H1 (cell line): ENCODE results near the gene ALK. TPM values are rescaled to one million over a fixed set of nuclear protein-coding genes. Genes with fewer than 3 reads are reported as not detected.

Source experiments
- CTCF ChIA-PET: fragments of 300-600 bp; sonication (Branson Sonifier 250); formaldehyde crosslinking; loops from one replicate; lab custom pipeline; 2021; ENCODE audit not compliant: partially characterized antibody; lab: Charles Lee
- POLR2A ChIA-PET: fragments of 300-600 bp; sonication (Branson Sonifier 250); formaldehyde crosslinking; loops from one replicate; lab custom pipeline; 2021; ENCODE audit warnings: inconsistent platforms; ENCODE audit not compliant: partially characterized antibody; lab: Charles Lee
- DNase-seq, 2 experiments: peaks; one replicate each; pipeline versions ENCODE4 v3.0.0 to v3.0.0-alpha.2; 2010 to 2022; ENCODE audit warnings: low spot score in 2 of 2, low read depth in 1 of 2, mixed read lengths in 1 of 2
- FAIRE-seq: peaks from 2 replicates; lab custom pipeline; 2011; peaks lifted over from hg19 to GRCh38; lab: Jason Lieb, UNC
- H2AFZ ChIP-seq: 2 replicates; pipeline ENCODE4 v1.8.1; 2012; ENCODE audit warnings: low read length, inconsistent platforms
- H2AK5ac ChIP-seq: 2 replicates; pipeline ENCODE4 v1.6.1; 2013; ENCODE audit warnings: low read depth, low read length
- H2BK120ac ChIP-seq: replicated peaks from 2 replicates; pipeline ENCODE3; 2013; ENCODE audit warnings: low read depth, low read length, inconsistent platforms
- H2BK12ac ChIP-seq: 2 replicates; pipeline ENCODE4 v1.6.1; 2013; ENCODE audit warnings: low read depth, low read length
- H2BK15ac ChIP-seq: 2 replicates; pipeline ENCODE4 v1.6.1; 2013; ENCODE audit warnings: low read length
- H2BK20ac ChIP-seq: 2 replicates; pipeline ENCODE4 v1.6.1; 2013; ENCODE audit warnings: low read length
- H2BK5ac ChIP-seq: 2 replicates; pipeline ENCODE4 v1.6.1; 2013; ENCODE audit warnings: low read depth, low read length
- H3K14ac ChIP-seq: 2 replicates; pipeline ENCODE4 v1.6.1; 2013; ENCODE audit warnings: inconsistent platforms; ENCODE audit not compliant: insufficient read length
- H3K18ac ChIP-seq: 2 replicates; pipeline ENCODE4 v1.6.1; 2013; ENCODE audit warnings: low read length; ENCODE audit errors: extremely low read depth
- H3K23ac ChIP-seq: 2 replicates; pipeline ENCODE4 v1.6.1; 2013; ENCODE audit warnings: inconsistent platforms; ENCODE audit not compliant: insufficient read length
- H3K23me2 ChIP-seq: 2 replicates; pipeline ENCODE4 v1.6.1; 2013; ENCODE audit warnings: low read depth, low read length
- H3K27ac ChIP-seq: 2 replicates; pipeline ENCODE4 v1.6.1; 2011; ENCODE audit warnings: low read depth, low read length, inconsistent platforms
- H3K27me3 ChIP-seq, 4 experiments: replicated peaks in 1 of 4; 1 replicate in 1 of 4; 2 replicates in 3 of 4; pipeline versions ENCODE4 v1.6.1 to v1.8.1; 2011 to 2013; ENCODE audit warnings: low read length in 3 of 4, mild to moderate bottlenecking in 3 of 4, inconsistent platforms in 2 of 4, mixed read lengths in 2 of 4, moderate library complexity in 1 of 4; ENCODE audit not compliant: control insufficient read depth in 3 of 4, insufficient read depth in 3 of 4; ENCODE audit errors: extremely low read depth in 1 of 4
- H3K36me3 ChIP-seq, 4 experiments: 2 replicates each; pipeline versions ENCODE4 v1.6.1 to v1.8.1; 2011 to 2013; ENCODE audit warnings: mild to moderate bottlenecking in 4 of 4, low read length in 3 of 4, moderate library complexity in 2 of 4, control low read depth in 1 of 4, inconsistent platforms in 1 of 4; ENCODE audit not compliant: insufficient read depth in 4 of 4, control insufficient read depth in 2 of 4
- H3K4ac ChIP-seq: replicated peaks from 2 replicates; pipeline ENCODE3; 2013; ENCODE audit warnings: low read length, low read depth, mixed read lengths, inconsistent platforms; ENCODE audit not compliant: insufficient read length
- H3K4me1 ChIP-seq, 4 experiments: replicated peaks in 1 of 4; 1 replicate in 1 of 4; 2 replicates in 3 of 4; pipeline versions ENCODE4 v1.6.1 to v1.8.1; 2011 to 2013; ENCODE audit warnings: low read length in 3 of 4, inconsistent platforms in 2 of 4, mixed read lengths in 1 of 4; ENCODE audit not compliant: insufficient read depth in 4 of 4, control insufficient read depth in 3 of 4
- H3K4me2 ChIP-seq, 2 experiments: 2 replicates each; pipeline versions ENCODE4 v1.6.1 to v1.8.1; 2011 to 2013; ENCODE audit warnings: low read depth in 2 of 2, low read length in 2 of 2, control low read depth in 1 of 2, inconsistent platforms in 1 of 2, mild to moderate bottlenecking in 1 of 2; ENCODE audit not compliant: insufficient read depth in 1 of 2
- H3K4me3 ChIP-seq, 4 experiments: fragments of 200-600, 300-600 bp in 1 of 4; sonication (generic), shearing (Covaris generic), sonication (Bioruptor Twin) in 1 of 4; 2 replicates each; pipeline versions ENCODE4 v1.5.1 to v1.8.1; 2011 to 2016; ENCODE audit warnings: low read length in 4 of 4, low read depth in 3 of 4, control low read depth in 2 of 4, inconsistent platforms in 2 of 4, mild to moderate bottlenecking in 2 of 4, mixed read lengths in 1 of 4, moderate library complexity in 1 of 4; ENCODE audit not compliant: insufficient read depth in 2 of 4; ENCODE audit errors: extremely low read depth in 1 of 4
- H3K56ac ChIP-seq: replicated peaks from 2 replicates; pipeline ENCODE3; 2013; ENCODE audit warnings: low read depth, mild to moderate bottlenecking, mixed read lengths, low read length, inconsistent platforms; ENCODE audit not compliant: insufficient read length
- H3K79me1 ChIP-seq: 2 replicates; pipeline ENCODE4 v1.6.1; 2013; ENCODE audit warnings: low read depth, low read length, control low read depth
- H3K79me2 ChIP-seq, 2 experiments: 2 replicates each; pipeline versions ENCODE4 v1.6.1 to v1.8.1; 2012 to 2013; ENCODE audit warnings: low read length in 2 of 2, mild to moderate bottlenecking in 2 of 2, inconsistent platforms in 1 of 2; ENCODE audit not compliant: insufficient read depth in 2 of 2, control insufficient read depth in 1 of 2
- H3K9ac ChIP-seq, 4 experiments: replicated peaks in 1 of 4; 1 replicate in 1 of 4; 2 replicates in 3 of 4; pipeline versions ENCODE4 v1.6.1 to v1.8.1; 2011 to 2013; ENCODE audit warnings: low read depth in 3 of 4, low read length in 3 of 4, control low read depth in 2 of 4, mild to moderate bottlenecking in 2 of 4, moderate library complexity in 2 of 4, inconsistent platforms in 1 of 4; ENCODE audit errors: extremely low read depth in 1 of 4
- H3K9me3 ChIP-seq, 2 experiments: 2 replicates each; pipeline versions ENCODE4 v1.6.1 to v1.8.1; 2012 to 2013; ENCODE audit warnings: mild to moderate bottlenecking in 2 of 2, moderate library complexity in 2 of 2, control low read depth in 1 of 2, inconsistent platforms in 1 of 2, low read depth in 1 of 2, low read length in 1 of 2, mixed read lengths in 1 of 2; ENCODE audit not compliant: insufficient read depth in 2 of 2
- H4K20me1 ChIP-seq, 2 experiments: replicated peaks in 1 of 2; 2 replicates each; pipeline versions ENCODE3 to v1.8.1; 2011 to 2013; ENCODE audit warnings: inconsistent platforms in 2 of 2, low read length in 2 of 2, mild to moderate bottlenecking in 1 of 2; ENCODE audit not compliant: insufficient read depth in 2 of 2, control insufficient read depth in 1 of 2
- H4K5ac ChIP-seq: 2 replicates; pipeline ENCODE4 v1.6.1; 2013; ENCODE audit warnings: low read length, low read depth, mixed read lengths, inconsistent platforms; ENCODE audit not compliant: insufficient read length
- H4K8ac ChIP-seq: 2 replicates; pipeline ENCODE4 v1.8.0; 2013; ENCODE audit warnings: mild to moderate bottlenecking, moderate library complexity, low read length, inconsistent platforms; ENCODE audit not compliant: insufficient read depth; ENCODE audit errors: extremely low read depth
- H4K91ac ChIP-seq: replicated peaks from 2 replicates; pipeline ENCODE3; 2013; ENCODE audit warnings: low read length, mixed read lengths, inconsistent platforms; ENCODE audit not compliant: insufficient read length
- BCL11A ChIP-seq, 2 experiments: IDR thresholded peaks; one replicate each; pipeline ENCODE4 v1.6.1; 2011; ENCODE audit warnings: low read depth in 2 of 2, low read length in 2 of 2, mild to moderate bottlenecking in 2 of 2
- CBX8 ChIP-seq: fragments of 300-800, 300-1000 bp; sonication (generic); IDR thresholded peaks from 2 replicates; pipeline ENCODE4 v1.7.1; 2016; ENCODE audit warnings: low read depth, low read length, borderline replicate concordance
- HDAC6 ChIP-seq: IDR thresholded peaks from one replicate; pipeline ENCODE4 v1.7.1; 2012; ENCODE audit warnings: low read depth, mild to moderate bottlenecking, inconsistent platforms, low read length, moderate library complexity
- POLR2AphosphoS5 ChIP-seq: IDR thresholded peaks from 2 replicates; pipeline ENCODE4 v1.6.1; 2011; ENCODE audit warnings: low read depth, low read length
- SIN3A ChIP-seq, 2 experiments: IDR thresholded peaks in 1 of 2; conservative IDR thresholded peaks in 1 of 2; 2 replicates each; pipeline ENCODE4 v1.6.1; 2011 to 2012; ENCODE audit warnings: low read length in 2 of 2, improper control_type of control experiment in 1 of 2, low read depth in 1 of 2, mild to moderate bottlenecking in 1 of 2
- SP1 ChIP-seq: IDR thresholded peaks from 2 replicates; pipeline ENCODE4 v1.6.1; 2011; ENCODE audit warnings: low read depth, low read length
- TBP ChIP-seq: IDR thresholded peaks from 2 replicates; pipeline ENCODE4 v1.6.1; 2011; ENCODE audit warnings: low read depth, low read length, improper control_type of control experiment
- WGBS, 2 experiments: shearing (Covaris generic) in 1 of 2; methylation state at CpG; one replicate each; pipeline versions ENCODE4 v1.1.6 to v1.1.7; 2013 to 2015; ENCODE audit warnings: low lambda C conversion rate in 2 of 2, mixed read lengths in 2 of 2, inconsistent platforms in 1 of 2, low coverage in 1 of 2, missing lambda C conversion rate in 1 of 2; ENCODE audit not compliant: insufficient replicate concordance in 2 of 2, insufficient coverage in 1 of 2, insufficient read length in 1 of 2; ENCODE audit errors: extremely low coverage in 1 of 2, missing lambda C conversion rate in 1 of 2; 5-methylcytosine and 5-hydroxymethylcytosine counted together
- polyA plus RNA-seq, 7 experiments: library from polyadenylated mRNA; depleted of rRNA in 3 of 7; stranded (reverse) in 5 of 7; unstranded in 2 of 7; fragments of >200 nt in 5 of 7; fragments of 200-250 nt in 2 of 7; gene quantifications; 1 replicate in 5 of 7; 2 replicates in 1 of 7; 4 replicates in 1 of 7; pipeline versions ENCODE4 v1.2.1 to v1.2.3, GENCODE V29; 2011 to 2013; ENCODE audit warnings: missing spikeins in 2 of 7, mixed read lengths in 2 of 7
- total RNA-seq: library from RNA; stranded (reverse); fragmentation: NEBNext Ultra II Directional; extraction: Animal tissue kit (Norgen Biotek cat#: 25700); gene quantifications from 2 replicates; pipeline ENCODE4 v1.2.1, GENCODE V29; 2021
- TF ChIP-seq, protein P1 (sequence below): IDR thresholded peaks from 2 replicates; pipeline ENCODE4 v1.6.1; 2011; ENCODE audit warnings: low read length, improper control_type of control experiment
- TF ChIP-seq, protein P2 (sequence below): IDR thresholded peaks from 2 replicates; pipeline ENCODE4 v1.6.1; 2011; ENCODE audit warnings: low read depth, mild to moderate bottlenecking, low read length; ENCODE audit not compliant: insufficient read depth
- TF ChIP-seq, protein P3 (sequence below), 3 experiments: IDR thresholded peaks; 1 replicate in 2 of 3; 2 replicates in 1 of 3; pipeline versions ENCODE4 v1.5.1 to v1.6.1; 2011; ENCODE audit warnings: low read length in 3 of 3, mild to moderate bottlenecking in 3 of 3, inconsistent platforms in 2 of 3, low read depth in 1 of 3, moderate library complexity in 1 of 3; ENCODE audit not compliant: insufficient read depth in 1 of 3; ENCODE audit errors: control extremely low read depth in 1 of 3

Gene ALK
- total and polyA plus RNA-seq, 2 of the 8 experiments (the other 6 are each of a cell fraction or from before 2014, with no cell fraction given), result 0.02 to 0.09 TPM

DNA sequence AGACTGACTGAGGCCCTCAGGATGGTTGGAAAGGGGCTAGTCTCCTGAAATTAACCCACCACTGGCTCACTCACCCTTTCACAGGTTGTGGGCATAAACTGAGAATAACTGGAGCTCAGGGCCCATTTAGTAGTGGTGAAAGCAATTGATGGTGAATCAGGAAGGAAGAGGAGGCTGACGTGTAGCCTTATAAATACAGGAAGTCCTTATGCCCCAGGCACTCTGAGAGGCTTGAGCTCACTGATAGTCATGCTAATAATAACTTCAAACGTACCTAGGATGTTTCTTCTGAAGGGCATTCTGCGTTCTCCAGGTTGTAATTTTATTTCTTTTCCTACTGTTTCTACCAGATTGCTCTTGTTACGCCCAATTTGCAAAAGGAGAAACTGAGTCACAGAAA, 477.8 kb downstream of the ALK start:
- Histone ChIP-seq H3K56ac (no peak overlapping the region), H3K23me2 (no peaks in the 10 kb centered on the region), H2BK15ac (no peak overlapping the region), H3K9me3 (no peaks in the 10 kb centered on the region), H3K4me2 (no peak overlapping the region), H4K20me1 (no peaks in the 10 kb centered on the region), H3K79me2 (no peaks in the 10 kb centered on the region), H3K27me3 (no peaks in the 10 kb centered on the region), H3K14ac (no peak overlapping the region), H3K27ac (no peak overlapping the region), H3K4me3 (no peak overlapping the region), H2AFZ (no peak overlapping the region), H3K4me1 (peaks cover 0 to 7% (median 5%) of the 10 kb centered on the region in 4 experiments; a peak in 4 of 7 replicates), H3K4ac (no peak overlapping the region), H3K18ac (no peak overlapping the region), H4K91ac (no peak overlapping the region), H2AK5ac (no peak overlapping the region), H3K79me1 (no peaks in the 10 kb centered on the region), H2BK12ac (no peak overlapping the region), H3K23ac (no peak overlapping the region), H3K36me3 (no peaks in the 10 kb centered on the region), H2BK5ac (no peak overlapping the region), H4K8ac (no peak overlapping the region), H2BK120ac (no peak overlapping the region), H3K9ac (no peak overlapping the region), H4K5ac (no peak overlapping the region), H2BK20ac (no peak overlapping the region)
- 68% methylated on average over 4 of the region's 4 CpGs; no CpG with 5 or more reads in 1 of the 2 experiments for WGBS, 2 experiments
- CTCF ChIA-PET, result interaction anchor here (0.7 to 1.2 kb wide), 2 partner anchors 34 to 135 kb away, joined by 3 read pairs; no protein-coding TSS in a partner anchor
- POLR2A ChIA-PET, result no interaction called here
- DNase-seq (no peak), FAIRE-seq (no peak)
- TF ChIP-seq POLR2AphosphoS5, result no peak
- no peak for TF ChIP-seq CBX8
- no peak for TF ChIP-seq SP1
- TF ChIP-seq, protein P1, sequence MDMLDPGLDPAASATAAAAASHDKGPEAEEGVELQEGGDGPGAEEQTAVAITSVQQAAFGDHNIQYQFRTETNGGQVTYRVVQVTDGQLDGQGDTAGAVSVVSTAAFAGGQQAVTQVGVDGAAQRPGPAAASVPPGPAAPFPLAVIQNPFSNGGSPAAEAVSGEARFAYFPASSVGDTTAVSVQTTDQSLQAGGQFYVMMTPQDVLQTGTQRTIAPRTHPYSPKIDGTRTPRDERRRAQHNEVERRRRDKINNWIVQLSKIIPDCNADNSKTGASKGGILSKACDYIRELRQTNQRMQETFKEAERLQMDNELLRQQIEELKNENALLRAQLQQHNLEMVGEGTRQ, result no peak
- no peak for TF ChIP-seq TBP
- no peak for TF ChIP-seq SIN3A (conservative IDR thresholded peaks at IDR 0.05 in 1 of 2, IDR thresholded peaks at IDR 0.05 in 1 of 2; ENCODE audit: low read depth in 1 of 2, low read length in 2 of 2)
- TF ChIP-seq, protein P2, sequence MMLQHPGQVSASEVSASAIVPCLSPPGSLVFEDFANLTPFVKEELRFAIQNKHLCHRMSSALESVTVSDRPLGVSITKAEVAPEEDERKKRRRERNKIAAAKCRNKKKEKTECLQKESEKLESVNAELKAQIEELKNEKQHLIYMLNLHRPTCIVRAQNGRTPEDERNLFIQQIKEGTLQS, result no peak
- TF ChIP-seq HDAC6, result no peak
- TF ChIP-seq, protein P3, sequence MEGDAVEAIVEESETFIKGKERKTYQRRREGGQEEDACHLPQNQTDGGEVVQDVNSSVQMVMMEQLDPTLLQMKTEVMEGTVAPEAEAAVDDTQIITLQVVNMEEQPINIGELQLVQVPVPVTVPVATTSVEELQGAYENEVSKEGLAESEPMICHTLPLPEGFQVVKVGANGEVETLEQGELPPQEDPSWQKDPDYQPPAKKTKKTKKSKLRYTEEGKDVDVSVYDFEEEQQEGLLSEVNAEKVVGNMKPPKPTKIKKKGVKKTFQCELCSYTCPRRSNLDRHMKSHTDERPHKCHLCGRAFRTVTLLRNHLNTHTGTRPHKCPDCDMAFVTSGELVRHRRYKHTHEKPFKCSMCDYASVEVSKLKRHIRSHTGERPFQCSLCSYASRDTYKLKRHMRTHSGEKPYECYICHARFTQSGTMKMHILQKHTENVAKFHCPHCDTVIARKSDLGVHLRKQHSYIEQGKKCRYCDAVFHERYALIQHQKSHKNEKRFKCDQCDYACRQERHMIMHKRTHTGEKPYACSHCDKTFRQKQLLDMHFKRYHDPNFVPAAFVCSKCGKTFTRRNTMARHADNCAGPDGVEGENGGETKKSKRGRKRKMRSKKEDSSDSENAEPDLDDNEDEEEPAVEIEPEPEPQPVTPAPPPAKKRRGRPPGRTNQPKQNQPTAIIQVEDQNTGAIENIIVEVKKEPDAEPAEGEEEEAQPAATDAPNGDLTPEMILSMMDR (IDR thresholded peaks at IDR 0.05; ENCODE audit: control extremely low read depth in 1 of 3, insufficient read depth in 1 of 3, low read depth in 1 of 3, low read length in 3 of 3), result no peak
- TF ChIP-seq BCL11A (IDR thresholded peaks at IDR 0.05; ENCODE audit: low read depth in 2 of 2, low read length in 2 of 2), result no peak
